Calu3 (cell line): ENCODE results near the gene SIX5. TPM values are rescaled to one million over a fixed set of nuclear protein-coding genes. Genes with fewer than 3 reads are reported as not detected.
"Not testable (repeated sequence)": the region's sequence is repeated elsewhere in the genome, so short reads cannot be mapped to it uniquely, and the experiment has no call there.

Experiments
- BruUV-seq: library from RNA; stranded (reverse); fragments of 400-500 nt; replicated peaks from 2 replicates; lab custom pipeline; 2021; lab: Mats Ljungman, UMichigan
- CTCF ChIA-PET: fragments of 300-600 bp; sonication (Branson Sonifier 250); formaldehyde crosslinking; loops from one replicate; lab custom pipeline; 2022; ENCODE audit warnings: antibody characterized with exemption; lab: Charles Lee
- DNase-seq: peaks from one replicate; pipeline ENCODE4 v3.0.0; 2022
- H3K27ac Mint-ChIP-seq: one replicate; pipeline ENCODE4 v1.8.0; 2022; ENCODE audit warnings: mixed read lengths; ENCODE audit not compliant: unreplicated experiment
- H3K27me3 Mint-ChIP-seq: one replicate; pipeline ENCODE4 v1.8.0; 2022; ENCODE audit warnings: mixed read lengths; ENCODE audit not compliant: unreplicated experiment
- H3K36me3 Mint-ChIP-seq: one replicate; pipeline ENCODE4 v1.8.0; 2022; ENCODE audit warnings: mild to moderate bottlenecking, moderate library complexity, mixed read lengths; ENCODE audit not compliant: insufficient read depth, unreplicated experiment
- H3K4me1 Mint-ChIP-seq: one replicate; pipeline ENCODE4 v1.8.0; 2022; ENCODE audit warnings: mild to moderate bottlenecking, low read depth, mixed read lengths; ENCODE audit not compliant: unreplicated experiment
- H3K4me3 Mint-ChIP-seq: one replicate; pipeline ENCODE4 v1.8.0; 2022; ENCODE audit warnings: mild to moderate bottlenecking, low read depth, moderate library complexity, mixed read lengths; ENCODE audit not compliant: unreplicated experiment
- H3K9me3 Mint-ChIP-seq: one replicate; pipeline ENCODE4 v1.8.0; 2022; ENCODE audit warnings: low read depth, mixed read lengths; ENCODE audit not compliant: unreplicated experiment
- intact Hi-C: fragments of 100-400 bp; cut with micrococcal nuclease; formaldehyde crosslinking; loops from one replicate; pipeline ENCODE4 v1.10.0; 2022; ENCODE audit not compliant: unreplicated experiment
- total RNA-seq: library from RNA; stranded (reverse); gene quantifications from 2 replicates; pipeline ENCODE4 v1.2.3, GENCODE V29; 2022
- TF ChIP-seq, protein P1 (sequence below): fragments of 200-600 bp; IDR thresholded peaks from one replicate; pipeline ENCODE4 v1.8.0; 2022; ENCODE audit warnings: antibody characterized with exemption; ENCODE audit not compliant: unreplicated experiment

The SIX5 gene
- total RNA-seq, 1 experiment from 2014 or later = 15.0 TPM

DNA sequence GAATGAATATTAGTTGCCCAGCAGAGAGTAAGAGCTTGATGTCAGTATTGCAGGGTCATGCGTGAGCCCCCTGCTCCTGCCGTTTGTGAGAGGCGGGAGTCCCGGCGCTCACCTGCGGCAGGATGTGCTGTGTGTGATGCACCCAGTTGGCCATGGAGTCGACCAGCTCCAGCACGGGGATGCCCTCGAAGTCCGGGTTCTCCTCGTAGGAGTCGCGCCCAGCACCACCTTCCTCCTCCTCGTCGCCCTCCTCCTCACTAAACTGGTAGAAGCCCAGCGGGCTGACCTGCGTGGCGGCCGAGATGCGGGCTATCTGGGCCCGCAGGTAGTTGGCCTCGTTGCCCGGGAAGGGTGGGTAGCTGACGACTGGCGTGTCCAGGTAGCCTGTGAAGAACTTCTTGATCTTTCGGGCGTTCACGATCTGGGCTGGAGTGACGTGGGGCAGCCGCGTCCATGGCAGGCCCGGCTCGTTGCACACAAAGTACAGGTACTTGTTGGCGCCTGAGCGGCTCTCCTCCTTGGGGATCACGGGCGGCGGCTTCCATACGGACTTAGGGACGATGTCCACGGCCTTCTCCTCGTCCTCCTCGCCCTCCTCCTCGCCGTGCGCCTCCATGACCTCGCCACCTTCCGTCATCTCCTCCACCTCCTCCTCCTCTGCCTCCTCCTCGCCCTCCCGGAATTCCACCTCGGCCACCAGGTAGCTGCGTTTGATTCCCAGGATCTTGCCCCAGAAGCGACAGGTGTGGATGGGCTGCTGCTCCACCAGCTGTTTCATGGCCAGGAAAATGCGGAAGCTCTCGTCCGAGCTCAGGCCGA lies 35.3 kb upstream of the SIX5 start:
- intact Hi-C loops = no loop called here
- Mint-ChIP-seq H3K9me3 (no peaks in the 10 kb centered on the region), H3K4me3 (no peak overlapping the region), H3K4me1 (peaks cover 3% of the 10 kb centered on the region), H3K27ac (no peak overlapping the region), H3K36me3 (no peaks in the 10 kb centered on the region), H3K27me3 (peaks cover 16% of the 10 kb centered on the region)
- CTCF ChIA-PET = interaction anchor here (0.9 to 1.6 kb wide), 3 partner anchors 12 to 60 kb away, joined by 3 to 5 read pairs (median 4); partner anchors contain the start of genes DMWD and FOXA3
- no TSS peak for BruUV-seq
- no peak for DNase-seq
- TF ChIP-seq, protein P1, sequence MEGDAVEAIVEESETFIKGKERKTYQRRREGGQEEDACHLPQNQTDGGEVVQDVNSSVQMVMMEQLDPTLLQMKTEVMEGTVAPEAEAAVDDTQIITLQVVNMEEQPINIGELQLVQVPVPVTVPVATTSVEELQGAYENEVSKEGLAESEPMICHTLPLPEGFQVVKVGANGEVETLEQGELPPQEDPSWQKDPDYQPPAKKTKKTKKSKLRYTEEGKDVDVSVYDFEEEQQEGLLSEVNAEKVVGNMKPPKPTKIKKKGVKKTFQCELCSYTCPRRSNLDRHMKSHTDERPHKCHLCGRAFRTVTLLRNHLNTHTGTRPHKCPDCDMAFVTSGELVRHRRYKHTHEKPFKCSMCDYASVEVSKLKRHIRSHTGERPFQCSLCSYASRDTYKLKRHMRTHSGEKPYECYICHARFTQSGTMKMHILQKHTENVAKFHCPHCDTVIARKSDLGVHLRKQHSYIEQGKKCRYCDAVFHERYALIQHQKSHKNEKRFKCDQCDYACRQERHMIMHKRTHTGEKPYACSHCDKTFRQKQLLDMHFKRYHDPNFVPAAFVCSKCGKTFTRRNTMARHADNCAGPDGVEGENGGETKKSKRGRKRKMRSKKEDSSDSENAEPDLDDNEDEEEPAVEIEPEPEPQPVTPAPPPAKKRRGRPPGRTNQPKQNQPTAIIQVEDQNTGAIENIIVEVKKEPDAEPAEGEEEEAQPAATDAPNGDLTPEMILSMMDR = no peak

DNA sequence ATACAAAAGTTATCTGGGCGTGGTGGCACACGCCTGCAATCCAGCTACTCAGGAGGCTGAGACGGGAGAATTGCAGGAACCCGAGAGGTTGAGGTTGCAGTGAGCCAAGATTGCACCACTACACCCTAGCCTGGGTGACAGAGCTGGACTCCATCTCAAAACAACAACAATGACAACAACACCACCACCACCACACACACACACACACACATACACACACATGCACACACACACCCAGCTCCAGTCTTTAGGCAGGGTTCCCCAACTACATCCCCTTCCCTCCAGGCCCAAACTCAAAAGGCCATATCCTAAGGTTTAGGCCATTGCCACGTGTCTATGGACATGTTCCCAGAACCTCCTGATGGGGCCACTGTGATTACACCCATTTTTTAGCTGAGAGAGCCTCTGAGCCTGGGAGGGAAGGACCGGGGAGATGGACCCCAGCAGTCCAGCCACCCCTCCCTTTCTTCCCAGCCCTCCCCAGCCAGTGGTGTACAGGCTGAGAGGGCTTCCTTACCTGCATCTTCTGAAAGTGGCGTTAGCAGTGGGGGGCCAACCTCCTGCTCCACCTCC lies 32.6 kb upstream of the SIX5 start:
- no peaks in the 10 kb centered on the region for H3K9me3 Mint-ChIP-seq
- no peak for DNase-seq
- CTCF ChIA-PET = interaction anchor here (0.6 to 1.7 kb wide), 2 partner anchors 15 to 1186 kb away, joined by 4 to 9 read pairs; no protein-coding TSS in a partner anchor
- H3K4me3 Mint-ChIP-seq = no peak overlapping the region
- intact Hi-C loops = no loop called here
- H3K27ac Mint-ChIP-seq = no peak overlapping the region
- H3K4me1 Mint-ChIP-seq = peaks cover 8% of the 10 kb centered on the region
- TF ChIP-seq, protein P1 = no peak
- BruUV-seq = no TSS peak
- H3K36me3 Mint-ChIP-seq = no peaks in the 10 kb centered on the region
- H3K27me3 Mint-ChIP-seq = peaks cover 16% of the 10 kb centered on the region

DNA sequence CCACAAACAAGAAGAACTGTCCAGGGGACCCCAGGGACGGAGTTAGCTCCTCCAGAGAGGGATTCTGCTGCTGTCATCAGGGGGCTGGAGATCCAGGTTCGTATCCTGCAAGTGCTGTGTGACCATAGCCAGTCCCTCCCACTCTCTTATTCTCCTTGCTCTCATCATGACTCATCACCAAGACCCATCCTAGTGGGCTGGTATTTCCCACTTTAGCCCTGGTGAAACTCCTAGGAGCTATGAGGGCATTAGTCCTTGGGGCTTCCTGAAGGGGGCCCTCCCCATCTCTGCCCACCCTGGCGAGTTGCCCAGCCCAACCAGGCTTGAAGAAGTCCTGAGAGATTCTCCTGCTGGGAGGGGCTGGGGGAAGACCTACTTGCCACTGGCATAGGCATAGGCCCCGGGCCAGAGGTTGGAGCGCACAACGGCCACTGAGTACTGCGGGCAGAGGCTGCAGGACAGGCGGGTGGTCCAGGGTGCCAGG lies 31.1 kb upstream of the SIX5 start:
- DNase-seq = no peak
- Mint-ChIP-seq H3K27me3 (peaks cover 12% of the 10 kb centered on the region), H3K9me3 (no peaks in the 10 kb centered on the region), H3K27ac (no peak overlapping the region), H3K36me3 (no peaks in the 10 kb centered on the region), H3K4me3 (no peak overlapping the region), H3K4me1 (peaks cover 8% of the 10 kb centered on the region)
- intact Hi-C loops = no loop called here
- TF ChIP-seq, protein P1 = no peak
- CTCF ChIA-PET = interaction anchor here (1.2 to 2.2 kb wide), 4 partner anchors 17 to 108 kb away, joined by 4 to 43 read pairs (median 11); partner anchors contain the start of genes QPCTL, SIX5 and SNRPD2
- no TSS peak for BruUV-seq

DNA sequence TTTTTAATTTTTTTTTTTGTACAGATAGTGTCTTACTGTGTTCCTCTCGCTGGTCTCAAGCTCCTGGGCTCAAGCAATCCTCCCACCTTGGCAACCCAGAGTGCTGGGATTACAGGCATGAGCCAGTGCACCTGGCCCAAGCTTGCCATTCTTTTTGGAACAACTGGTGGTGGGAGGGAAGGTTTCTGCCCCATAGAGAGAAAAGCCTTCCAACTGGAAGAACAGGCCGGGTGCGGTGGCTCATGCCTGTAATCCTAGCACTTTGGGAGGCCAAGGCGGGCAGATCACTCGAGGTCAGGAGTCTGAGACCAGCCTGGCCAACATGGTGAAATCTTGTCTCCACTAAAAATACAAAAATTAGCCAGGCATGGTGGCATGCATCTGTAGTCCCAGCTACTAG lies 30.5 kb upstream of the SIX5 start:
- BruUV-seq, DNase-seq, H3K4me3 Mint-ChIP-seq, H3K27ac Mint-ChIP-seq, H3K36me3 Mint-ChIP-seq, H3K9me3 Mint-ChIP-seq, H3K4me1 Mint-ChIP-seq: not testable (repeated sequence)
- CTCF ChIA-PET = interaction anchor here (0.6 to 2.2 kb wide), 9 partner anchors 17 to 455 kb away, joined by 3 to 43 read pairs (median 3); partner anchors contain the start of genes DMPK, QPCTL, SIX5 and SNRPD2
- intact Hi-C loops = loop anchor here (2.0 kb wide), 1 partner anchor 31 kb away; the partner anchor contains the start of gene SIX5
- peaks cover 18% of the 10 kb centered on the region for H3K27me3 Mint-ChIP-seq
